ENCODE results near the gene CNMD.

The CNMD gene

DNA sequence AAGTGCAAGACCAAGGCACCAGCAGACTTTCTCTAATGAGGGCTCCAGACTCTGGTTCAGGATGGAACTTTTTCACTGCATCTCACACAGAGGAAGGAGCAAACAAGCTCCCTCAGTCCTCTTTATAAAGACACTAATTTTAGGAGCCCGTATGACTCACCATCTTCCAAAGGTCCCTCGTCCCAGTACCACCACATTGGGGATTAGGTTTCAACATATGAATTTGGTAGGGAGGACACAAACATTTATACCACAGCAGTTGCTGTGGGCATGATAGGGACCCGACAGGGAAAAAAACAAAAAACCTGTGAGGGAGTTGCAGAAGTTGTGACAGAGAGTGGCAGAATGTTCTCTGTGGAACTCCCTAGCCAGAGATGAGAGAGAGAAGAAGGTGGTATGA, 6.5 kb upstream of the CNMD start:
- no peak overlapping the region for H3K4me3 ChIP-seq (ENCODE audit: low read length)
- TF ChIP-seq CTCF (IDR thresholded peaks at IDR 0.05; ENCODE audit: insufficient read depth, low read depth, low read length, missing control alignments), result no peak
- DNase-seq (ENCODE audit: low read depth), result no peak

DNA sequence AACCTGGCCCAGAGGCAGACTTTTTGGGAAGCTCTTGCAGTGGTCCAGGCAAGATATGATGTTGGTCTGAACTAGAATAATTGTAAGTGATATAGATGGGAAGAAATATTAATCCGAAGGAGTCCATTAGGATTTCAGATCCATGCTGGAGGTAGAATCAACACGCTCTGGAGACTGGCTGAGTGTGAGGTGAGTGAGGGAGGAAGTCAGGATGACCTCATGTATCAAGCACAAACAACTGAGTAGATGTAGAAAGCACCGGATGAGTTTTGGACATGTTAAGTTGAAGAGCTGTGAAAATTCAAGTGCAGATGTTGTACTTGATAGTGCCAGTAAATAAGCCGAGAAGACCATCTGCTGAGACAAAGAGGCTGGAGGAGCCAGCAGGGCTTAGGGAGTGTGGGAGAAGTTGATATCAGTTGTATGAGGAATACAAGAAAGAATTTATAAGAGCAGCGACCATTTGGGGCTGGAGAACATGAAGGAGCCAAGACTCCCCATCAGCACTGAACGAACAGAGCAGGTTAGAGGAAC, 5.3 kb upstream of the CNMD start:
- no peak for DNase-seq (ENCODE audit: low read depth)
- no peak for TF ChIP-seq CTCF (IDR thresholded peaks at IDR 0.05; ENCODE audit: insufficient read depth, low read depth, low read length, missing control alignments)

DNA sequence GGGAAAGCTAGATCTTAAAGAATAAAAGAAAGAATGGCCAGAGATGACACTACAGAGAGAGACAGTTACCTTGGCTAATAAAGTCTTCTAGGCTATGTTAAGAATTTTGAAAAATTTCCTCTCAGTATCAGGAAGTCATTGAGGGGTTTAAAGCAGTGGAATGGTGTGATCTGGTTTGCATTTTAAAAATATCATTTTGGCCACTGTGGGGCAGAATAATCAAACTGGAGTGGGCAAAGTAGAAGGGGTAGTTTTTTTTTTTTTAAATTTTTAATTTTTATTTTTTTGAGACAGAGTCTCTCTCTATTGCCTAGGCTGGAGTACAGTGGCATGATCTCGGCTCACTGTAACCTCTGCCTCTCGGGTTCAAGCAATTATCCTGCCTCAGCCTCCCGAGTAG, 4.4 kb upstream of the CNMD start:
- no peak for DNase-seq (ENCODE audit: low read depth)
- H3K4me3 ChIP-seq (ENCODE audit: low read length), result no peak overlapping the region
- TF ChIP-seq CTCF (IDR thresholded peaks at IDR 0.05; ENCODE audit: insufficient read depth, low read depth, low read length, missing control alignments), result no peak

More for the DNA sequence above, 5.3 kb upstream of the CNMD start:
- H3K4me3 ChIP-seq (ENCODE audit: low read length), result no peak overlapping the region

GRCh38 chr13:52743569-52743968, 3.9 kb upstream of the CNMD start:
- no peak overlapping the region for H3K4me3 ChIP-seq (ENCODE audit: low read length)
- no peak for DNase-seq (ENCODE audit: low read depth)
- TF ChIP-seq CTCF (IDR thresholded peaks at IDR 0.05; ENCODE audit: insufficient read depth, low read depth, low read length, missing control alignments), result no peak

- H3K4me3 ChIP-seq (ENCODE audit: low read length), result no peak overlapping the region
- no peak for DNase-seq (ENCODE audit: low read depth)
- no peak for TF ChIP-seq CTCF (IDR thresholded peaks at IDR 0.05; ENCODE audit: insufficient read depth, low read depth, low read length, missing control alignments)
Observed at GRCh38 chr13:52738719-52739467, 727 bp downstream of the CNMD start.

DNA sequence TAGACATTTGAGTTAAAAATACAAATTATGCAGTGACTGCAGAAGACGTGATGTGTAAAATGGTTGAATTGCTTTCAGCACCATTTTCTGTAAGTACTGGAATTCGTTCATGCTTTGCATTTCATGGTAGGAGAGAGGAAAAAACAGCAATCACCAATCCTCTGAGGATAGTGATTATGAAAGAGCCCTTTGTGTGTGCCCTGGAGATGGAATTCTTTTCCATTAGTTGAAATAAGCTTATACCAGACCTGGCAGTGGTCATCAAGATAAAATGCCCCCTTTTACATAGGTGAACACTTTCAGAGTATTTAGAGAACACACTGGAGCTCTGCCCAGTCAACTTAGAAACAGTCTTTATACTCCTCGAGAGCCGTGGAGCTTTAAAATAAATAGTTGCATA, 1.7 kb downstream of the CNMD start:
- TF ChIP-seq CTCF (IDR thresholded peaks at IDR 0.05; ENCODE audit: insufficient read depth, low read depth, low read length, missing control alignments), result no peak
- DNase-seq (ENCODE audit: low read depth), result no peak

DNA sequence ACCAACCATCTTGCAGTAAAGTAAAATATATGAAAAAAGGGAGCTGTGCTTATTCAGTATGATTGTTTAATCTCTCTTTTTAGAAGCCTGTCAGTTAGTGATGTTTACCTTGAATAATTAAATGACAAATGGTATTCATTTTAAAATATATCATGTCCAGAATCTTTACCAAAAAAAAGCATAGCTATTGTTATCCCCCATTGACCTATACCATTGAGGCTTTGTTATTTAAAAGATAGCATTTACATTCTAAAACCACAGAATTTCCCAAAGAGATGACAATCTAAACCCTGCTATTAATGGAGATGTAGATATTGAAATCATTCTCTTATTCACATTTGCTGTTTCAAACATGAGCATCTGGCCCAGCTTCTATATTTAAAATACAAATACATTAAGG, 2.2 kb downstream of the CNMD start:
- H3K4me3 ChIP-seq (ENCODE audit: low read length), result no peak overlapping the region
- no peak for TF ChIP-seq CTCF (IDR thresholded peaks at IDR 0.05; ENCODE audit: insufficient read depth, low read depth, low read length, missing control alignments)
- no peak for DNase-seq (ENCODE audit: low read depth)

More for the DNA sequence above, 1.7 kb downstream of the CNMD start:
- H3K4me3 ChIP-seq (ENCODE audit: low read length), result no peak overlapping the region

Measured in epithelial cell of esophagus (primary cell).